Uterus (tissue), 4 donors: ENCODE measurements around the gene RTL5. TPM values are rescaled to one million over a fixed set of nuclear protein-coding genes. Genes with fewer than 3 reads are reported as not detected.

ENCODE experiments used
- DNase-seq, 2 donors: peaks; one replicate each; pipeline ENCODE4 v3.0.0-alpha.2; 2019 to 2020
- H3K27ac ChIP-seq, 2 donors: fragments of 200-600 bp; sonication (generic); 1 replicate in 1 of 2; 2 replicates in 1 of 2; pipeline ENCODE4 v1.5.1; 2016 to 2018
- H3K27me3 ChIP-seq, 2 donors: fragments of 200-600 bp; sonication (generic); one replicate each; pipeline ENCODE4 v1.5.1; 2018 to 2019; ENCODE audit warnings: control low read depth in 1 of 2
- H3K36me3 ChIP-seq, 2 donors: fragments of 200-600 bp; sonication (generic); one replicate each; pipeline ENCODE4 v1.5.1; 2019; ENCODE audit warnings: control low read depth in 1 of 2
- H3K4me1 ChIP-seq, 2 donors: fragments of 200-600 bp; sonication (generic); one replicate each; pipeline ENCODE4 v1.5.1; 2018 to 2019; ENCODE audit warnings: control low read depth in 1 of 2
- H3K4me3 ChIP-seq, 2 donors: fragments of 200-600 bp; sonication (generic); 1 replicate in 1 of 2; 2 replicates in 1 of 2; pipeline ENCODE4 v1.5.1; 2018 to 2019; ENCODE audit warnings: mild to moderate bottlenecking in 1 of 2
- H3K9me3 ChIP-seq, 2 donors: fragments of 200-600 bp; sonication (generic); one replicate each; pipeline ENCODE4 v1.5.1; 2019; ENCODE audit warnings: control low read depth in 1 of 2
- POLR2A ChIP-seq, 2 donors: fragments of 450-650 bp; IDR thresholded peaks; one replicate each; pipeline ENCODE4 v1.6.1; 2016; ENCODE audit warnings: antibody characterized with exemption in 2 of 2, mild to moderate bottlenecking in 1 of 2, moderate library complexity in 1 of 2
- intact Hi-C: fragments of 100-400 bp; cut with DNase I; formaldehyde crosslinking; loops from one replicate; pipeline ENCODE4 v1.15.1; 2023; ENCODE audit warnings: low total_unique reads
- total RNA-seq, 4 donors: library from RNA; depleted of rRNA in 3 of 4; stranded (reverse); fragments of >200 nt in 3 of 4; gene quantifications; one replicate each; pipeline versions ENCODE4 v1.1.0 to v1.2.4, GENCODE V29; 2014 to 2023
- TF ChIP-seq, protein P1 (sequence below), 4 experiments: fragments of 200-600 bp in 2 of 4; fragments of 450-650 bp in 2 of 4; sonication (generic) in 2 of 4; IDR thresholded peaks; one replicate each; pipeline ENCODE4 v1.5.1; 2016 to 2019; ENCODE audit warnings: antibody characterized with exemption in 4 of 4, mild to moderate bottlenecking in 2 of 4, moderate library complexity in 1 of 4
- donor health status: DM: yes; HTN: yes; CAD: no.

Gene RTL5
- total RNA-seq, 4 donors from 2014 or later, result 2.3 to 23.3 (median 6.1) TPM

DNA sequence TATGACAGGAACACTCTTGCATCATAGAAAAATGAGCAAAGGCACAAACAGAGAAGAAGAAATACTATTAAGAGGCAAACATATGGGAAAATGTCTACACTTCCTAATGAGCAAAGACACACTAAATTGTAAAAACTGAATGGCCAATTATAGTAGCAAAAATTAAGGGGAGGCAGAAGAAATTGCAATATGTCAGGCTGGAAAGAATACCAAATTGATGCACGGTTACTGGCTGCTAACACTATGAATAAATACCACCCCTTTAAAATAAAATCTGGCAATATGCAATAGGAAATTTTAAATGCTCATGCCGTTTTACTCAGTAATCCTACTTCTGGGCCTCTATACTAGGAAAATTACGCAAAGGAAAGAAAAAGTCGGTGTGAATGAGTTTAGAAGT, 33.8 kb upstream of the RTL5 start:
- no peak overlapping the region for H3K27ac ChIP-seq
- no peak for DNase-seq
- no peak for TF ChIP-seq POLR2A (IDR thresholded peaks at IDR 0.05)
- TF ChIP-seq, protein P1, sequence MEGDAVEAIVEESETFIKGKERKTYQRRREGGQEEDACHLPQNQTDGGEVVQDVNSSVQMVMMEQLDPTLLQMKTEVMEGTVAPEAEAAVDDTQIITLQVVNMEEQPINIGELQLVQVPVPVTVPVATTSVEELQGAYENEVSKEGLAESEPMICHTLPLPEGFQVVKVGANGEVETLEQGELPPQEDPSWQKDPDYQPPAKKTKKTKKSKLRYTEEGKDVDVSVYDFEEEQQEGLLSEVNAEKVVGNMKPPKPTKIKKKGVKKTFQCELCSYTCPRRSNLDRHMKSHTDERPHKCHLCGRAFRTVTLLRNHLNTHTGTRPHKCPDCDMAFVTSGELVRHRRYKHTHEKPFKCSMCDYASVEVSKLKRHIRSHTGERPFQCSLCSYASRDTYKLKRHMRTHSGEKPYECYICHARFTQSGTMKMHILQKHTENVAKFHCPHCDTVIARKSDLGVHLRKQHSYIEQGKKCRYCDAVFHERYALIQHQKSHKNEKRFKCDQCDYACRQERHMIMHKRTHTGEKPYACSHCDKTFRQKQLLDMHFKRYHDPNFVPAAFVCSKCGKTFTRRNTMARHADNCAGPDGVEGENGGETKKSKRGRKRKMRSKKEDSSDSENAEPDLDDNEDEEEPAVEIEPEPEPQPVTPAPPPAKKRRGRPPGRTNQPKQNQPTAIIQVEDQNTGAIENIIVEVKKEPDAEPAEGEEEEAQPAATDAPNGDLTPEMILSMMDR (IDR thresholded peaks at IDR 0.05), result no peak
- no peak overlapping the region for H3K4me3 ChIP-seq
- no peaks in the 10 kb centered on the region for H3K4me1 ChIP-seq
- no peaks in the 10 kb centered on the region for H3K9me3 ChIP-seq
- no peaks in the 10 kb centered on the region for H3K27me3 ChIP-seq
- intact Hi-C loops, result no loop called here
- H3K36me3 ChIP-seq, result no peaks in the 10 kb centered on the region

DNA sequence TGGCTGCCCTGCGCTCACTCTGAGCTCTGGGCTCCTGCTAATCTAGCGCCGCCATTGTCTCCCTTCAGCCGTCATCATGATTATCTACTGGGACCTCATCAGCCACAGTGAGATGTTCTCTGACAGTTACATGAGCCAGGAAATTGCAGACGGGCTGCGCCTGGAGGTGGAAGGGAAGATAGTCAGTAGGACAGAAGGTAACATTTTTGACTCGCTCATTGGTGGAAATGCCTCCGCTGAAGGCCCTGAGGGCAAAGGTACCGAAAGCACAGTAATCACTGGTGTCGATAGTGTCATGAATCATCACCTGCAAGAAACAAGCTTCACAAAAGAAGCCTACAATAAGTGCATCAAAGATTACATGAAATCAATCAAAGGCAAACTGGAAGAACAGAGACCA, 28.1 kb upstream of the RTL5 start:
- Histone ChIP-seq H3K27me3 (no peaks in the 10 kb centered on the region), H3K27ac (no peak overlapping the region), H3K36me3 (no peaks in the 10 kb centered on the region), H3K4me3 (no peak overlapping the region), H3K4me1 (no peaks in the 10 kb centered on the region), H3K9me3 (no peaks in the 10 kb centered on the region)
- DNase-seq, result no peak
- intact Hi-C loops, result no loop called here
- TF ChIP-seq POLR2A (IDR thresholded peaks at IDR 0.05), result no peak
- TF ChIP-seq, protein P1 (IDR thresholded peaks at IDR 0.05), result no peak

DNA sequence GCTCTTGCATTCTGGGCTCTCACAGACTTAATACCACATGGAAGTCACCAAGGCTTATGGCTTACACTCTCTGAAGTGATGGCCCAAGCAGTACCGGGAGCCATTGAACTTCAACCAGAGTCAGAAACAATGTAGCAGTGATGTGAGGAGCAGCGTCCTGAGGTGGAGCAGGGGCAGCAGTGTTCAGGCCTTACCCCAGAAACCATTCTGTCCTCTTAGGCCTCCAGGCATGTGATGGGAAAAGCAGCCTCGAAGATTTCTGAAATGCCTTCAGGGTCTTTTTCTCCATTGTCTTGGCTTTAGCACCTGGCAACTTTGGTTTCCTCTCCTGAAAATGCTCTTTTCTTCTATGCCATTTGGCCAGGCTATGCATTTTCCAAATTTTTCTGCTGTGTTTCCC, 27.1 kb upstream of the RTL5 start:
- H3K4me3 ChIP-seq, result no peak overlapping the region
- H3K36me3 ChIP-seq, result no peaks in the 10 kb centered on the region
- no peak overlapping the region for H3K27ac ChIP-seq
- H3K27me3 ChIP-seq, result no peaks in the 10 kb centered on the region
- H3K4me1 ChIP-seq, result no peaks in the 10 kb centered on the region
- no peaks in the 10 kb centered on the region for H3K9me3 ChIP-seq
- no peak for DNase-seq
- TF ChIP-seq, protein P1 (IDR thresholded peaks at IDR 0.05), result no peak
- TF ChIP-seq POLR2A (IDR thresholded peaks at IDR 0.05), result no peak
- intact Hi-C loops, result no loop called here

DNA sequence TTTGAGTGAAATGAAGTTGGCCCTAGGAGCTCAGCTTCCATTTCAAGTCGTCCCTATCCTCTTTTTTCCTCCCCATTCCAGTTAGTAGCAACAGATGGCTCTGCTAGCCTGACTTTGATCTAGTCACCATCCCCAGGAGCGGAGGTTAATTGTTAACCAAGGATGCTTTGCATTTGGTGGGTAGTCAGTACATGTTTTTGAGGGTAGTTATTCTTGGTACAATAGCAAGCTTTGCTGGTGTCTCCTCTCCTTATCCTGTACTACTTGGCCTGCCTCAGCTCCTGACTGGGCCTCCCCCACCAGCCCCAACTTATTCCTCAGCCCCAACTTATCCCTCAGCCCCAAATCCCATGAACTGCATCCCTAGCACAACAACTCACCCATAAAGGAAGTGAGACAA, 14.8 kb upstream of the RTL5 start:
- TF ChIP-seq POLR2A (IDR thresholded peaks at IDR 0.05), result no peak
- TF ChIP-seq, protein P1 (IDR thresholded peaks at IDR 0.05), result no peak
- Histone ChIP-seq H3K4me3 (no peak overlapping the region), H3K27me3 (no peaks in the 10 kb centered on the region), H3K4me1 (no peaks in the 10 kb centered on the region), H3K9me3 (no peaks in the 10 kb centered on the region), H3K27ac (no peak overlapping the region), H3K36me3 (no peaks in the 10 kb centered on the region)
- intact Hi-C loops, result no loop called here
- DNase-seq, result no peak

DNA sequence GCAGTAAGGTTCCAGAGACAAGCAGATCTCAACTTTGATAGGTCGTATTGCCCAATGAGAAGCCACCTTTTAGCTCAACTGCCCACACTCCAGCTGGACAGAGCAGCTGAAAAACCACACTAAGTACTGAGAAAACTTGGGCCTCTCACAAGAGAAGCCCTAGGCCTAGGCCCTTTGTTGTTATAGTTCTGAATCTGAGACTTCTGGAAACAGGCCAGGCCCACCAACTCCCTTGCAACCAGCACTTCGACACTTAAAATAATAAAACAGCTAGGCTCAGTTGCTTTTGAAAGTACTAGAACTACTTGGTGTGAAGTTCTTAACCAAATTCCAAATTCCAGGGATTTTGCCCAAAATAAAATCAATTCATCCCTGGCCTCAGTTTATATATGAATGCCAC, 13.5 kb upstream of the RTL5 start:
- no peaks in the 10 kb centered on the region for H3K36me3 ChIP-seq
- no peak overlapping the region for H3K4me3 ChIP-seq
- H3K27me3 ChIP-seq, result no peaks in the 10 kb centered on the region
- TF ChIP-seq, protein P1 (IDR thresholded peaks at IDR 0.05), result no peak
- no peak for TF ChIP-seq POLR2A (IDR thresholded peaks at IDR 0.05)
- no peak overlapping the region for H3K27ac ChIP-seq
- no peak for DNase-seq
- H3K4me1 ChIP-seq, result no peaks in the 10 kb centered on the region
- H3K9me3 ChIP-seq, result no peaks in the 10 kb centered on the region
- intact Hi-C loops, result no loop called here
